Germinal center (tissue), 1 donor: ENCODE data around the gene MTMR11.
"Not testable (repeated sequence)": the region's sequence is repeated elsewhere in the genome, so short reads cannot be mapped to it uniquely, and the experiment has no call there.

Experiments used
- DNase-seq: peaks from one replicate; pipeline ENCODE4 v3.0.0; 2012; ENCODE audit warnings: mixed read lengths, low spot score

Gene MTMR11

DNA sequence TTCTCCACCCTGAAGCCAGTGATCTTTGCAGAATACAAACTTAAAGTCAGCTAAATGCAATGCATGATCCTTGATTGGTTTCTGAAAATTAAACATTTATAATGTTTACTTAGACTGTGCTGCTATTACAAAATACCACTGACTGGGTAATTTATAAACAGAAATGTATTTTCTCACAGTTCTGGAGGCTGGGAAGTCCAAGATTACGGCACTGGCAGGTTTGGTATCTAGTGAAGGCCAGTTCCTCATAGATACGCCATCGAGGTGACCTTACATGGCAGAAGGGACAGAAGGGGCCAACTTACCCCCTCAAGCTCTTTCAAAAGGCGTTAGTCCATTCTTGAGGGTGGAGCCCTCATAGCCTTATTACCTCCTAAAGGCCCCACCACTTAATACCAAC, 40.1 kb downstream of the MTMR11 start:
- DNase-seq: no peak

DNA sequence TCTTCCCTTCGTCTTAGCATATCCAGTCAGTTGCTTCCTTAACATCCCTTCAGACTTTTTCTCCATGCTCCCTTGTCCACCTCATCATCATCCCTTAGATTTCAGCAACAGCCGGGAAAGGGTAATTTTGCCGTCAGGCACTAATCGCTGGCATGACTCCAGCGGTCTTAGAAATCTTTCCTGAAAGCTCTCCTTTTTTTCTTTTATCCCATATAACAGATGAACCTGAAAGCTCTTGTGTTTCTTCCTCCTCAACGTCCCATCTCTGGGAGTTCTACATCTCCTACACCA, 47.7 kb downstream of the MTMR11 start:
- no peak for DNase-seq

DNA sequence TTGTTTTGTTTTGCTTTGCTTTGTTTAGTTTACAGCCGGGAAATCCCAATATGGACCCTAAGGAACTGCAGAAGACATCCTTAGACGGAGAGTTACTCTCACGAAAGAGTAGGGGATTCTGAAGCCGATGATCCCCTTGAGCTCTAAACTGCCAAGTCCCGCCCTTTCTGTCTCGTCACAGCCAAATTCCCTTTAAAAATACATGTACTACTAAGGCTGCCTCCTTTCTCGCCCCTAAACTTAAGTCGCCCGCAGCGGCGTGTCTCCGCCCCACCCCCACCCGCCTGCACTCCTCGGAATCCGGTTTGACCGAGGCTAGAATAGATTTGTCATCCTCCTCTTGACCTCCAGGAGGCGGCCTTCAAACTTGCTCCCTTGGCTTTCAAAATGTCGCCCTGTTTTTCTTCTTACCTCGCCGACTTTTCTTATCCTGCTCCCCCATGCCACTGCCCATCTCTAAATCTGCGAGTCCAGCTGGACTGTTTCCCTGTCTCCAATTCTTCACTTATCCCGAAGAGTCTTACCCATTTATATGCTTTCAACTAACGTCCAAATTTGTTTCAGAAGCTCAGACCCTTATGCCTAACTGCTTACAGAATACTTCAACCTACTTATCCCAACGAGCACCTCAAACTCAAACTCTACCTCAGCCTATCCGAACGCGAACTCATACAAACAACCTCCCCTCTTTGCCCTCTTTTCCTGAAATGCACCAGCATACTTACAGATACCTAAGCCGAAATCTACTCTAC, 48.3 kb downstream of the MTMR11 start:
- peak; percentile 76 for DNase-seq

- peak; percentile 90 for DNase-seq
Observed at GRCh38 chr1:149887456-149888246, 49.0 kb downstream of the MTMR11 start.

- DNase-seq: not testable (repeated sequence)
Observed at GRCh38 chr1:149887196-149887455, 49.6 kb downstream of the MTMR11 start.

GRCh38 chr1:149886396-149887195, 50.1 kb downstream of the MTMR11 start:
- DNase-seq: peak; percentile 94

DNA sequence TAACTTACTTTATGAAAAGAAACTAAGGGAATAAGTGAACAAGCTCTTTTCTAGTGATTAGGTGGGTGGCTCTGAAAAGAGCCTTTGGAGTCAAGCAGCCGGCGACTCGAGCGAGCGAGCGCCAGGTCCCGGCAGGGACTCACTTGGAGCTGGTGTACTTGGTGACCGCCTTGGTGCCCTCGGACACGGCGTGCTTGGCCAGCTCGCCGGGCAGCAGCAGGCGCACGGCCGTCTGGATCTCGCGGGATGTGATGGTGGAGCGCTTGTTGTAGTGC, 50.6 kb downstream of the MTMR11 start:
- DNase-seq: not testable (repeated sequence)

DNA sequence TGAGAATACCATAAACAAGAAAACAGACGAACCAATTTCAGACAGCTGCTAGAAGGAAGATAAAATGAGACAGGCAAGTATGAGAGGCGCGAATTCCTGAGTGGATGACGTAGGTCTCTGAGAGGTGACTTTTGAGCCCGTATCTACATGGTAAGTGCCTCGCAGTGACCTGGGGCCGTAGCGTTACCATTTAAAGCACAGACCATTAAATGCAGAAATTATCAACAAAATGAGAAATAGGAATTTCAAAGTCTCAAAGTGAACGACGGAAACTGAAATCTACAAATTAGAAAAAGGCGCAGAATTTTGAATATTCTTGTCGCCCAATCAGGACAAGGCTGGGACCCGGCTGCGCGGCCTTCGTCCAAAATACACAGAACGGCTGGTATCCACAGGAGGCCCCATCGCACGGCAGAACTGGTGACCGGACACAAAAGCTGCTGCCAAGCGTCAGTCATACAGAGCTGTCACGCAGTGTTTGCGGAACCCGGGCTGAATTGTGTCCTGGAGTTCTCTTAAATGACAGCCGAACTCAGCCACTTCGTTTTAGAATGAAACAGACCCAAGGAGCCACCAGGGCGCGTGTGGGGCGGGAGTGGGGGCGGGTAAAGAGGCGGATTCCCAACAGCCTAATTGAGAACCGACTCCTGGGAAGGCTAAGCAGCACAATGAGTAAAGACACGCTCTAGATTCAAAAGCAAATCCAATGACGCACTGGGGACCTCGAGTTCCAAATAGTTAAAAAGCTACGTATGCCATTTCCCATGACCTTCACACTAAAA, 51.1 kb downstream of the MTMR11 start:
- DNase-seq: peak; percentile 68

GRCh38 chr1:149884433-149885338, 52.0 kb downstream of the MTMR11 start:
- DNase-seq: peak; percentile 52

GRCh38 chr1:149883598-149884247, 53.0 kb downstream of the MTMR11 start:
- DNase-seq: no peak

DNA sequence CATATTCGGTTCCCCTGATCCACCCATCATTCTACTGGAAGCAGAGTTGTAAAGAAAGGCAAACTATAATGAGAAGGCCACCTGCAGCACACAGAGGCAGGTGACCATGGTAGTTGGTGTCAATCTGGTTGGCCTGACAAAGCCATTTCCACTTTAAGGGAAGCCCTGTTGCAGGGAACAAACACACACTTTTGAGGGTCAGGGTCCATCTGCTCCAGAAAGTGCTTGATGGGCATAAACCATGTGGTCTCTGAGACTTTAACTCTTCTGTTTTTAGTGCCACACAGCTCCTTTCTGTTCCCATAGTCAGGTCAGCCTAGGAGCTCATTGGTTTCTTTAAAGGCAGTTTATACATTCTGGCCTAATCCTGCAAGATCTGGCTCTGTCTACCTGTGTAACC, 54.8 kb downstream of the MTMR11 start:
- no peak for DNase-seq

GRCh38 chr1:149879556-149879955, 57.1 kb downstream of the MTMR11 start:
- DNase-seq: no peak
